ENCODE data around the gene IL19.
A peak's percentile ranks its signal among the peaks of the same experiment; 100 is the strongest.

Gene IL19

GRCh38 chr1:206826394-206826793 lies 55.8 kb downstream of the IL19 start:
- ATAC-seq: peak; percentile 74
- TF ChIP-seq OSR1 (CRISPR knock-in tag; IDR thresholded peaks at IDR 0.05) (0 out of 2 replicates have a peak, but pooled peaks have one; percentile 9), ZFP3 (CRISPR knock-in tag; IDR thresholded peaks at IDR 0.05) (no peak), ESRRG (CRISPR knock-in tag; IDR thresholded peaks at IDR 0.05) (no peak), TCF4 (CRISPR knock-in tag; IDR thresholded peaks at IDR 0.05; ENCODE audit: borderline replicate concordance) (no peak)

DNA sequence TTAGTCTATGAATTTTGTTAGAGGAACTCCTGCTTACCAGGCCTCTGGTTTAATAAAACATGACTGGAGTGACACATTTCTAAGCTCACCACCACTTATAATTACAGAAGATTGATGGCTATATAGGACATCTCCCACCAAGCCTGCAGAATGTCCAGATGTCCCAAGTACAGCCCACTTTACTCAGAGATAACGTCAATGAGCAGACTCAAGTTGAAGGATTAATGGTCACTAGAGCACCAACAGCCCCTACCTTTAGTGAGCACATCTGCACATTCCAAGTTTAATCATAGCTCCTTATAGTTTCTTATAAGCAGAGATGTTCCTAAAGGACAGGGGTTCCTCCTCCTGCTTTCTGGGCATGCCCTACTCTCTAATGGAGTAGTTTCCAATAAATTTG lies 57.5 kb downstream of the IL19 start:
- no peak for TF ChIP-seq TOX (CRISPR knock-in tag; IDR thresholded peaks at IDR 0.05; ENCODE audit: borderline replicate concordance)
- TF ChIP-seq, protein P1, sequence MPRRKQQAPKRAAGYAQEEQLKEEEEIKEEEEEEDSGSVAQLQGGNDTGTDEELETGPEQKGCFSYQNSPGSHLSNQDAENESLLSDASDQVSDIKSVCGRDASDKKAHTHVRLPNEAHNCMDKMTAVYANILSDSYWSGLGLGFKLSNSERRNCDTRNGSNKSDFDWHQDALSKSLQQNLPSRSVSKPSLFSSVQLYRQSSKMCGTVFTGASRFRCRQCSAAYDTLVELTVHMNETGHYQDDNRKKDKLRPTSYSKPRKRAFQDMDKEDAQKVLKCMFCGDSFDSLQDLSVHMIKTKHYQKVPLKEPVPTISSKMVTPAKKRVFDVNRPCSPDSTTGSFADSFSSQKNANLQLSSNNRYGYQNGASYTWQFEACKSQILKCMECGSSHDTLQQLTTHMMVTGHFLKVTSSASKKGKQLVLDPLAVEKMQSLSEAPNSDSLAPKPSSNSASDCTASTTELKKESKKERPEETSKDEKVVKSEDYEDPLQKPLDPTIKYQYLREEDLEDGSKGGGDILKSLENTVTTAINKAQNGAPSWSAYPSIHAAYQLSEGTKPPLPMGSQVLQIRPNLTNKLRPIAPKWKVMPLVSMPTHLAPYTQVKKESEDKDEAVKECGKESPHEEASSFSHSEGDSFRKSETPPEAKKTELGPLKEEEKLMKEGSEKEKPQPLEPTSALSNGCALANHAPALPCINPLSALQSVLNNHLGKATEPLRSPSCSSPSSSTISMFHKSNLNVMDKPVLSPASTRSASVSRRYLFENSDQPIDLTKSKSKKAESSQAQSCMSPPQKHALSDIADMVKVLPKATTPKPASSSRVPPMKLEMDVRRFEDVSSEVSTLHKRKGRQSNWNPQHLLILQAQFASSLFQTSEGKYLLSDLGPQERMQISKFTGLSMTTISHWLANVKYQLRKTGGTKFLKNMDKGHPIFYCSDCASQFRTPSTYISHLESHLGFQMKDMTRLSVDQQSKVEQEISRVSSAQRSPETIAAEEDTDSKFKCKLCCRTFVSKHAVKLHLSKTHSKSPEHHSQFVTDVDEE (CRISPR knock-in tag; IDR thresholded peaks at IDR 0.05): no peak
- no peak for TF ChIP-seq ZC3H10 (CRISPR knock-in tag; IDR thresholded peaks at IDR 0.05)
- TF ChIP-seq TCF4 (CRISPR knock-in tag; IDR thresholded peaks at IDR 0.05; ENCODE audit: borderline replicate concordance): no peak
- TF ChIP-seq, protein P2, sequence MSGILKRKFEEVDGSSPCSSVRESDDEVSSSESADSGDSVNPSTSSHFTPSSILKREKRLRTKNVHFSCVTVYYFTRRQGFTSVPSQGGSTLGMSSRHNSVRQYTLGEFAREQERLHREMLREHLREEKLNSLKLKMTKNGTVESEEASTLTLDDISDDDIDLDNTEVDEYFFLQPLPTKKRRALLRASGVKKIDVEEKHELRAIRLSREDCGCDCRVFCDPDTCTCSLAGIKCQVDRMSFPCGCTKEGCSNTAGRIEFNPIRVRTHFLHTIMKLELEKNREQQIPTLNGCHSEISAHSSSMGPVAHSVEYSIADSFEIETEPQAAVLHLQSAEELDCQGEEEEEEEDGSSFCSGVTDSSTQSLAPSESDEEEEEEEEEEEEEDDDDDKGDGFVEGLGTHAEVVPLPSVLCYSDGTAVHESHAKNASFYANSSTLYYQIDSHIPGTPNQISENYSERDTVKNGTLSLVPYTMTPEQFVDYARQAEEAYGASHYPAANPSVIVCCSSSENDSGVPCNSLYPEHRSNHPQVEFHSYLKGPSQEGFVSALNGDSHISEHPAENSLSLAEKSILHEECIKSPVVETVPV (CRISPR knock-in tag; IDR thresholded peaks at IDR 0.05): no peak
- ATAC-seq: no peak

- no peak for ATAC-seq
- TF ChIP-seq ZFP3 (CRISPR knock-in tag; IDR thresholded peaks at IDR 0.05): no peak
- no peak for TF ChIP-seq PPARA (CRISPR knock-in tag; IDR thresholded peaks at IDR 0.05; ENCODE audit: borderline replicate concordance)
- TF ChIP-seq ISL1 (CRISPR knock-in tag; IDR thresholded peaks at IDR 0.05): no peak
- no peak for TF ChIP-seq BACH2 (CRISPR knock-in tag; IDR thresholded peaks at IDR 0.05; ENCODE audit: borderline replicate concordance)
- TF ChIP-seq ZC3H10 (CRISPR knock-in tag; IDR thresholded peaks at IDR 0.05): no peak
- no peak for TF ChIP-seq OSR1 (CRISPR knock-in tag; IDR thresholded peaks at IDR 0.05)
Observed at GRCh38 chr1:206828765-206829164, 58.2 kb downstream of the IL19 start.

GRCh38 chr1:206829282-206829681 lies 58.7 kb downstream of the IL19 start:
- no peak for TF ChIP-seq CSDC2 (CRISPR knock-in tag; IDR thresholded peaks at IDR 0.05)
- no peak for TF ChIP-seq BACH2 (CRISPR knock-in tag; IDR thresholded peaks at IDR 0.05; ENCODE audit: borderline replicate concordance)
- TF ChIP-seq ZFP3 (CRISPR knock-in tag; IDR thresholded peaks at IDR 0.05): no peak
- no peak for TF ChIP-seq TOX (CRISPR knock-in tag; IDR thresholded peaks at IDR 0.05; ENCODE audit: borderline replicate concordance)
- TF ChIP-seq, protein P2 (CRISPR knock-in tag; IDR thresholded peaks at IDR 0.05): no peak
- no peak for TF ChIP-seq GLIS3 (CRISPR knock-in tag; IDR thresholded peaks at IDR 0.05)
- no peak for TF ChIP-seq SNAI2 (CRISPR knock-in tag; IDR thresholded peaks at IDR 0.05)
- ATAC-seq: no peak

- ATAC-seq: no peak
- TF ChIP-seq ZNF8 (CRISPR knock-in tag; IDR thresholded peaks at IDR 0.05): no peak
Observed at GRCh38 chr1:206829875-206830274, 59.3 kb downstream of the IL19 start.

DNA sequence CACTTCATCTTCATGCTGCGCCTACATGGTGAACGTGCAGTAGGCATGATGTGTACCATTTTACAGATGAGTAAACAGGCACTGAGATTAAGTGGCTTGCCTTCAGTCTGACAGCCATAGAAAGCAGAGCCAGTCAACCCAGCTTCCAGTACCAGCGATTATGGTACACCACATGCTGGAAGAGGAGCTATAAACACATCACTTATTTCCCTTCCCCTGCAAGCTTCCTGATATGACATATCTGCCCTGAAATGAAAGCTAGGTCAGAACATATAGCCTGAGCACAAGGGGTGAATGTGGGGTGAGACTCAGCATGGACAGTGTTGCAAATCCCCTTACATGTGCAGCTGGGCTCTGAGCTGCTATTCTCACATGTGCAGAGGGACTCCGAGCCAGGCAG lies 61.1 kb downstream of the IL19 start:
- no peak for ATAC-seq
- TF ChIP-seq ZFP3 (CRISPR knock-in tag; IDR thresholded peaks at IDR 0.05) (no peak), ZC3H10 (CRISPR knock-in tag; IDR thresholded peaks at IDR 0.05) (no peak), ZNF565 (CRISPR knock-in tag; conservative IDR thresholded peaks at IDR 0.05; ENCODE audit: low read depth) (no peak), CREB5 (CRISPR knock-in tag; IDR thresholded peaks at IDR 0.05; ENCODE audit: low read depth) (no peak), BACH2 (CRISPR knock-in tag; IDR thresholded peaks at IDR 0.05; ENCODE audit: borderline replicate concordance) (no peak), PPARA (CRISPR knock-in tag; IDR thresholded peaks at IDR 0.05; ENCODE audit: borderline replicate concordance) (no peak), POU6F1 (CRISPR knock-in tag; IDR thresholded peaks at IDR 0.05; ENCODE audit: borderline replicate concordance, low read depth) (no peak), OSR1 (CRISPR knock-in tag; IDR thresholded peaks at IDR 0.05) (no peak), ESRRG (CRISPR knock-in tag; IDR thresholded peaks at IDR 0.05) (no peak), ZFP30 (CRISPR knock-in tag; IDR thresholded peaks at IDR 0.05) (no peak), SNAI2 (CRISPR knock-in tag; IDR thresholded peaks at IDR 0.05) (no peak), TOX (CRISPR knock-in tag; IDR thresholded peaks at IDR 0.05; ENCODE audit: borderline replicate concordance) (no peak), ISL1 (CRISPR knock-in tag; IDR thresholded peaks at IDR 0.05) (no peak), ARNTL (CRISPR knock-in tag; IDR thresholded peaks at IDR 0.05; ENCODE audit: borderline replicate concordance, low read depth) (no peak), GLIS3 (CRISPR knock-in tag; IDR thresholded peaks at IDR 0.05) (no peak), TCF4 (CRISPR knock-in tag; IDR thresholded peaks at IDR 0.05; ENCODE audit: borderline replicate concordance) (no peak)
- TF ChIP-seq, protein P2 (CRISPR knock-in tag; IDR thresholded peaks at IDR 0.05): no peak
